GM12891 (cell line): ENCODE data around the gene CTNNA3.

Experiments used
- DNase-seq: peaks from one replicate; pipeline ENCODE4 v3.0.0; 2011; ENCODE audit warnings: low spot score; ENCODE audit not compliant: insufficient read length
- FAIRE-seq: peaks from 2 replicates; lab custom pipeline; 2011; peaks lifted over from hg19 to GRCh38; lab: Jason Lieb, UNC
- PAX5 ChIP-seq: IDR thresholded peaks from 2 replicates; pipeline ENCODE4 v1.6.1; 2011; ENCODE audit warnings: low read length, moderate library complexity, mild to moderate bottlenecking; ENCODE audit not compliant: insufficient read depth, severe bottlenecking
- POLR2A ChIP-seq: IDR thresholded peaks from 2 replicates; pipeline ENCODE4 v1.6.1; 2011; ENCODE audit warnings: low read depth, low read length, control low read depth
- POLR2AphosphoS5 ChIP-seq: IDR thresholded peaks from 2 replicates; pipeline ENCODE4 v1.6.1; 2011; ENCODE audit warnings: low read depth, low read length, control low read depth
- POU2F2 ChIP-seq: IDR thresholded peaks from 2 replicates; pipeline ENCODE4 v1.6.1; 2011; ENCODE audit warnings: low read depth, mild to moderate bottlenecking, control low read depth, low read length, moderate library complexity
- SPI1 ChIP-seq: IDR thresholded peaks from 2 replicates; pipeline ENCODE4 v1.6.1; 2011; ENCODE audit warnings: low read depth, low read length, control low read depth
- TAF1 ChIP-seq: IDR thresholded peaks from 2 replicates; pipeline ENCODE4 v1.6.1; 2011; ENCODE audit warnings: low read depth, low read length, control low read depth

The CTNNA3 gene

DNA sequence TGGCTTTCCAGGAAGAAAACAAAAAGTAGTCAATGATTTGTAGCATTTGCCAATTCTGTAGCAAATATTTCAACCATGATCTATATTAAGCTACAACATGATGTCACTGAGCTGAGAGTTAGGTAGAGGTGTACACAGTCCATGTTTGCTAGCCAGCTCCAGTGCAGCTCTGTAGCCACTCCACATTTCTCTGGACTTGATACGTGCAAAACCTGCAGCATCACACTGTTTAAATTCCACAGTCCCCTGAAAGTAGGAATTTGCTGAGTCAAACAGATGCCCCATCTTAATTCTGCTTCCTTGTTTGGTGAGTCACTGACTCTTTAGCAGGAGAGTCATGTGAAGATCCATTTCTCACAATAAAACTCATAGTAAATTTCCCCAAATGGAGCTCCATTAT lies 859.9 kb downstream of the CTNNA3 start:
- DNase-seq, result no peak
- TF ChIP-seq PAX5 (no peak), TAF1 (no peak), SPI1 (no peak), POLR2AphosphoS5 (no peak), POU2F2 (no peak), POLR2A (no peak)
- FAIRE-seq, result no peak

- FAIRE-seq, result no peak
- no peak for TF ChIP-seq POLR2A
- no peak for TF ChIP-seq POU2F2
- no peak for TF ChIP-seq POLR2AphosphoS5
- TF ChIP-seq PAX5, result no peak
- no peak for TF ChIP-seq SPI1
- DNase-seq, result no peak
These were observed 860.6 kb downstream of the CTNNA3 start for GRCh38 chr10:66835400-66835799.

GRCh38 chr10:66834802-66835201 lies 861.2 kb downstream of the CTNNA3 start:
- FAIRE-seq (no peak), DNase-seq (no peak)
- no peak for TF ChIP-seq POLR2A

DNA sequence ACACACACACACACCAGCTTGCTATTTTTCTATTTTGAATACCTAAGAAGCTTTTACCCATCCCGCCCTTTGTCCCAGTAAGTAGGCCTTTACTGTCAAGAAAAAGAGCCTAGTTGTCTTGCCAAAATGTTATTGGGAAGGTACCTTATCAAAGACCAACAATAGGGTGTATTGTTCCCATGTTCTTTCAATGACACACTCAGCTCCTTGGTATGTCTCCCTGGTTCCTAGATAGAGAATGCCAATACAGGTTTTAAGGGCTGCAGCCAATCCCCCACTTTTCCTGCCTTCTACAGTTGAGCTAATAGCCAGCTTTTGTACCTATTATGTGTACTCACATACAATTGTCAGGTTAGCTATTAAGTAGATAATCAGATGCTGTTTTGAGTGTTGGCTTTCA lies 862.1 kb downstream of the CTNNA3 start:
- no peak for DNase-seq
- FAIRE-seq, result no peak
- TF ChIP-seq PAX5, result no peak
- TF ChIP-seq POU2F2, result no peak
- no peak for TF ChIP-seq TAF1
- no peak for TF ChIP-seq SPI1
- TF ChIP-seq POLR2AphosphoS5, result no peak
- no peak for TF ChIP-seq POLR2A

- TF ChIP-seq TAF1 (no peak), POLR2AphosphoS5 (no peak), SPI1 (no peak)
- FAIRE-seq (no peak), DNase-seq (no peak)
These were observed 863.1 kb downstream of the CTNNA3 start for GRCh38 chr10:66832781-66833422.

DNA sequence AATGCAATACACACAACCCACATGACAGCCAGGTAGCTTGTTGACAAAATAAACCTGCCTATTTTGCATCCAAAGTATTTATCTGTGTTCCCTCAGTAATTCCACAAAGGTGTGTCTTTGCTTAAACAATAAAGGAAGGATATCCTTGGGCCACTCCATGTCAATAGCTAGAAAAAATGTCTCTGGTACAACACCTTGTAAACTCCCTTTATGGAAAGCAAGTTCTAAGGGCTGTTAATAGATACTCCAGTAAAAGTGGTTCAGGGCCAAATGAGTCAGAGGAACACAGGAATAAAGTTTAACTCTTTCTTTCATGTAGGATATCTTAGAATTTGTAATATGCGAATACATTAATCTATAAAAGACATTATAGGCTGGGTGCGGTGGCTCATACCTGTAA lies 867.0 kb downstream of the CTNNA3 start:
- TF ChIP-seq TAF1 (no peak), POLR2A (no peak), PAX5 (no peak), POLR2AphosphoS5 (no peak), POU2F2 (no peak), SPI1 (no peak)
- no peak for DNase-seq
- no peak for FAIRE-seq

GRCh38 chr10:66827353-66827752 lies 868.6 kb downstream of the CTNNA3 start:
- FAIRE-seq, result no peak
- no peak for TF ChIP-seq POU2F2
- no peak for TF ChIP-seq TAF1
- TF ChIP-seq SPI1, result no peak
- TF ChIP-seq PAX5, result no peak
- TF ChIP-seq POLR2AphosphoS5, result no peak
- no peak for TF ChIP-seq POLR2A
- no peak for DNase-seq

DNA sequence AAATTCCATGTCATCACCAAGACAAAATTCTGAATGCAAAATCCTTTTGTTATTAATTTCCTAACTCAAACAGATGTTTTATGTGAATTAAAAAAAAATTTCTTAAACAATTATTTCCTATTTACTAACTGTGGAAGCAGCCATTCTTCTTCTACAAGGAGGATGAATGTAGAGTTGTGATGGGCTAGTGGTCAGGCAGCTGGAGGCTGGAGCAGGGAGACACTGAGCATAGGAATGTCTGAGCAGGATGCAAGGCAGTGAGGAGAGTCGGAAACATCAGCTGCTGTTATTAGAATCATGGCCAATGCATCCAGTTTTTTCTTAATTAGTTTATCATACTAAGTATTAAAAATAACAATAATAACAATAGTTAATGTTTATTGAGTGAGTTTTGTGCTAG lies 872.7 kb downstream of the CTNNA3 start:
- no peak for DNase-seq
- TF ChIP-seq TAF1 (no peak), POLR2AphosphoS5 (no peak), POU2F2 (no peak), SPI1 (no peak), PAX5 (no peak), POLR2A (no peak)
- no peak for FAIRE-seq

- DNase-seq (no peak), FAIRE-seq (no peak)
- TF ChIP-seq POU2F2 (no peak), POLR2A (no peak), POLR2AphosphoS5 (no peak), PAX5 (no peak), SPI1 (no peak), TAF1 (no peak)
These were observed 873.2 kb downstream of the CTNNA3 start for GRCh38 chr10:66822801-66823200.

DNA sequence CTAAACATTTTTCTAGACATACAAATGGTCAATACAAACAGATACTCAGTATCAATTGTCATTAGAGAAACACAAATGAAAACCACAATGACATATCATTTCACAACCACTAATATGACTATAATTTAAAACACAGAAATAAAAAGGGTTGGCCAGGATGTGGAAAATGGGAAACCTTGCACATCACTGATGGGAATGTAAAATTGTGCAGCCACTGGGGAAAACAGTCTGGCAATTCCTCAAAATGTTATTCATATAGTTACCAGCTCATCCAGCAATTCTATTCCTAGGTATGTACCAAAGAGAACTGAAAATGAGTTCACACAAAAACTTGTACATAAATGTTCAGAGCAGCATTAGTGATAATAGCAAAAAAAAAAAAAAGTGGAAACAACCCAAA lies 876.3 kb downstream of the CTNNA3 start:
- no peak for TF ChIP-seq POU2F2
- no peak for TF ChIP-seq POLR2A
- no peak for TF ChIP-seq PAX5
- TF ChIP-seq SPI1, result no peak
- TF ChIP-seq POLR2AphosphoS5, result no peak
- TF ChIP-seq TAF1, result no peak
- FAIRE-seq (no peak), DNase-seq (no peak)
